ENCODE results near the gene BABAM2. TPM values are rescaled to one million over a fixed set of nuclear protein-coding genes. Genes with fewer than 3 reads are reported as not detected.

Gene BABAM2
- total RNA-seq, 1 experiment from 2014 or later: 27.1 TPM

GRCh38 chr2:28055325-28055970 is 164.9 kb downstream of the BABAM2 start:
- H3K27me3 ChIP-seq (ENCODE audit: insufficient read depth, low read length): no peaks in the 10 kb centered on the region
- H3K4me1 ChIP-seq (ENCODE audit: insufficient read depth, low read length): no peaks in the 10 kb centered on the region
- no peak overlapping the region for H3K4ac ChIP-seq (ENCODE audit: low read depth, low read length)
- H4K91ac ChIP-seq (ENCODE audit: insufficient read length, low read depth, low read length): no peak overlapping the region
- no peaks in the 10 kb centered on the region for H3K79me2 ChIP-seq (ENCODE audit: insufficient read depth, low read length)
- no peak overlapping the region for H4K5ac ChIP-seq (ENCODE audit: insufficient read length, low read depth, low read length)
- no peak overlapping the region for H3K18ac ChIP-seq (ENCODE audit: insufficient read length, low read depth, low read length)
- no peak overlapping the region for H3K4me3 Mint-ChIP-seq
- H3T11ph ChIP-seq (ENCODE audit: low read length): no peak overlapping the region
- no peak overlapping the region for H2AFZ ChIP-seq (ENCODE audit: low read length)
- H3K36me3 Mint-ChIP-seq (ENCODE audit: insufficient read depth in 1 of 3, low read depth in 3 of 3): no peaks in the 10 kb centered on the region
- H3K79me1 ChIP-seq (ENCODE audit: insufficient read depth, low read depth, low read length, poor library complexity, severe bottlenecking): no peaks in the 10 kb centered on the region
- H3K27ac ChIP-seq (ENCODE audit: insufficient read length, low read depth, low read length): no peak overlapping the region
- no peaks in the 10 kb centered on the region for H3K9me3 Mint-ChIP-seq
- H3K23me2 ChIP-seq (ENCODE audit: insufficient read length, low read depth, low read length, poor library complexity, severe bottlenecking): no peaks in the 10 kb centered on the region
- H3K27me3 Mint-ChIP-seq (ENCODE audit: low read depth): no peaks in the 10 kb centered on the region
- H2BK15ac ChIP-seq (ENCODE audit: low read depth, low read length): no peak overlapping the region
- H4K8ac ChIP-seq (replicated peaks; ENCODE audit: insufficient read length, low read depth, low read length): no peak overlapping the region
- H3K4me2 ChIP-seq (ENCODE audit: insufficient read depth, insufficient read length, low read length): no peak overlapping the region
- H2BK120ac ChIP-seq (ENCODE audit: low read depth, low read length, poor library complexity, severe bottlenecking): no peak overlapping the region
- H3K9me3 ChIP-seq (ENCODE audit: control insufficient read depth, low read depth, low read length): no peaks in the 10 kb centered on the region
- no peak overlapping the region for H3K56ac ChIP-seq (ENCODE audit: insufficient read length, low read depth, low read length)
- H3K14ac ChIP-seq (ENCODE audit: insufficient read depth, low read length): no peak overlapping the region
- no peak overlapping the region for H3K9ac ChIP-seq (ENCODE audit: extremely low read depth, insufficient read length, low read length)
- no peaks in the 10 kb centered on the region for H4K20me1 ChIP-seq (ENCODE audit: control insufficient read depth, insufficient read depth, insufficient read length)
- H3K23ac ChIP-seq (ENCODE audit: insufficient read length, low read depth, low read length): no peak overlapping the region
- H2BK20ac ChIP-seq (ENCODE audit: low read depth, low read length, poor library complexity, severe bottlenecking): no peak overlapping the region
- no peak overlapping the region for H3K27ac Mint-ChIP-seq
- peaks cover 0 to 8% of the 10 kb centered on the region in 2 experiments; a peak in 3 of 4 replicates for H3K4me1 Mint-ChIP-seq
- DNase-seq: no peak
- H2BK5ac ChIP-seq (ENCODE audit: insufficient read length, low read length): no peak overlapping the region
- no peak overlapping the region for H2BK12ac ChIP-seq (ENCODE audit: insufficient read length, low read depth, low read length)
- no peak for TF ChIP-seq CTCF (conservative IDR thresholded peaks at IDR 0.05)
- no peak overlapping the region for H2AK5ac ChIP-seq (ENCODE audit: insufficient read length, low read length)

All from H9 (cell line).